ENCODE measurements around the gene MMP15. TPM values are rescaled to one million over a fixed set of nuclear protein-coding genes. Genes with fewer than 3 reads are reported as not detected.

The MMP15 gene
- total RNA-seq, 1 experiment from 2014 or later: 55.5 TPM

- ATAC-seq (no peak), DNase-seq (ENCODE audit: low spot score) (no peak)
- H3K4me3 Mint-ChIP-seq: no peak overlapping the region
- H3K36me3 Mint-ChIP-seq: peaks cover 4% of the 10 kb centered on the region; the same call in 1 of the 2 replicates
- ChIA-PET CTCF (interaction anchor here (0.6 to 6.1 kb wide), 2 partner anchors 90 to 679 kb away, joined by 5 to 56 read pairs; no protein-coding TSS in a partner anchor), POLR2A (no interaction called here)
- H3K27ac Mint-ChIP-seq: no peak overlapping the region
- no peaks in the 10 kb centered on the region for H3K27me3 Mint-ChIP-seq (ENCODE audit: low read depth)
- no peaks in the 10 kb centered on the region for H3K9me3 Mint-ChIP-seq
- peaks cover 28% of the 10 kb centered on the region for H3K4me1 Mint-ChIP-seq
- TF ChIP-seq ZNF512 (CRISPR knock-in tag; IDR thresholded peaks at IDR 0.05; ENCODE audit: borderline replicate concordance): no peak
- TF ChIP-seq ZNF232 (CRISPR knock-in tag; IDR thresholded peaks at IDR 0.05): no peak
- TF ChIP-seq CREM (CRISPR knock-in tag; IDR thresholded peaks at IDR 0.05): no peak
- TF ChIP-seq, protein P1, sequence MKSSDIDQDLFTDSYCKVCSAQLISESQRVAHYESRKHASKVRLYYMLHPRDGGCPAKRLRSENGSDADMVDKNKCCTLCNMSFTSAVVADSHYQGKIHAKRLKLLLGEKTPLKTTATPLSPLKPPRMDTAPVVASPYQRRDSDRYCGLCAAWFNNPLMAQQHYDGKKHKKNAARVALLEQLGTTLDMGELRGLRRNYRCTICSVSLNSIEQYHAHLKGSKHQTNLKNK (CRISPR knock-in tag; IDR thresholded peaks at IDR 0.05): no peak
- TF ChIP-seq HMGXB4 (CRISPR knock-in tag; IDR thresholded peaks at IDR 0.05): no peak
- no peak for TF ChIP-seq SMAD4 (CRISPR knock-in tag; IDR thresholded peaks at IDR 0.05)
- no peak for TF ChIP-seq SP1 (CRISPR knock-in tag; conservative IDR thresholded peaks at IDR 0.05)
- TF ChIP-seq HMGA2 (CRISPR knock-in tag; IDR thresholded peaks at IDR 0.05): no peak
- TF ChIP-seq SOX15 (CRISPR knock-in tag; IDR thresholded peaks at IDR 0.05): no peak
- TF ChIP-seq ZNF281 (CRISPR knock-in tag; IDR thresholded peaks at IDR 0.05): no peak
- TF ChIP-seq ATF1 (CRISPR knock-in tag; IDR thresholded peaks at IDR 0.05): no peak
- TF ChIP-seq MYBL2 (CRISPR knock-in tag; IDR thresholded peaks at IDR 0.05): no peak
- no peak for TF ChIP-seq AFF4 (CRISPR knock-in tag; IDR thresholded peaks at IDR 0.05; ENCODE audit: borderline replicate concordance)
- no peak for TF ChIP-seq FOXJ3 (CRISPR knock-in tag; IDR thresholded peaks at IDR 0.05; ENCODE audit: borderline replicate concordance)
- TF ChIP-seq, protein P2, sequence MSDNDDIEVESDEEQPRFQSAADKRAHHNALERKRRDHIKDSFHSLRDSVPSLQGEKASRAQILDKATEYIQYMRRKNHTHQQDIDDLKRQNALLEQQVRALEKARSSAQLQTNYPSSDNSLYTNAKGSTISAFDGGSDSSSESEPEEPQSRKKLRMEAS (CRISPR knock-in tag; IDR thresholded peaks at IDR 0.05): no peak
- no peak for TF ChIP-seq GRHL2 (CRISPR knock-in tag; IDR thresholded peaks at IDR 0.05; ENCODE audit: insufficient replicate concordance, severe bottlenecking)
- TF ChIP-seq GABPB1 (CRISPR knock-in tag; IDR thresholded peaks at IDR 0.05): no peak
- no peak for TF ChIP-seq CBFB (CRISPR knock-in tag; IDR thresholded peaks at IDR 0.05; ENCODE audit: low read depth)
Observed at GRCh38 chr16:57996406-57997175, 29.0 kb upstream of the MMP15 start.
